ENCODE data around the gene RAP2C.
"Not testable (repeated sequence)": the region's sequence is repeated elsewhere in the genome, so short reads cannot be mapped to it uniquely, and the experiment has no call there.

The RAP2C gene

GRCh38 chrX:132199941-132200340, 19.3 kb downstream of the RAP2C start:
- no peak for DNase-seq

DNA sequence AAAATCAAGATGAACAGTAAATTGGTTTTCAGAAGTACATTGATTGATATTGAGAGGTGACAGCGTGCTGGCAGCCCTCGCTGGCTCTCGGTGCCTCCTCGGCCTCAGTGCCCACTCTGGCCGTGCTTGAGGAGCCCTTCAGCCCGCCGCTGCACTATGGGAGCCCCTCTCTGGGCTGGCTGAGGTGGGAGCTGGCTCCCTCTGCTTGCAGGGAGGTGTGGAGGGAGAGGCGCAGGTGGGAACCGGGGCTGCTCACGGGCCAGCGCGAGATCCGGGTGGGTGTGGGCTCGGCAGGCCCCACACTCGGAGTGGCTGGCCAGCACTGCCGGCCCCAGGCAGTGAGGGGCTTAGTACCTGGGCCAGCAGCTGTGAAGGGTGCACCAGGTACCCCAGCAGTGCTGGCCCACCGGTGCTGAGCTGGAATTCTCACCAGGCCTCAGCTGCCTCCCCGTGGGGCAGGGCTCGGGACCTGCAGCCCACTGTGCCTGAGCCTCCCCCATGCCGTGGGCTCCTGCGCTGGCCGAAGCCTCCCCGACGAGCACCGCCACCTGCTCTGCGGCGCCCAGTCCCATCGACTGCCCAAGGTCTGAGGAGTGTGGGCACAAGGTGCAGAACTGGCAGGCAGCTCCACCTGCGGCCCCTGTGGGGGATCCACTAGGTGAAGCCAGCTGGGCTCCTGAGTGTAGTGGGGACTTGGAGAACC, 25.2 kb downstream of the RAP2C start:
- DNase-seq = no peak

- DNase-seq = no peak
Measured at GRCh38 chrX:132191938-132192337, 27.3 kb downstream of the RAP2C start.

DNA sequence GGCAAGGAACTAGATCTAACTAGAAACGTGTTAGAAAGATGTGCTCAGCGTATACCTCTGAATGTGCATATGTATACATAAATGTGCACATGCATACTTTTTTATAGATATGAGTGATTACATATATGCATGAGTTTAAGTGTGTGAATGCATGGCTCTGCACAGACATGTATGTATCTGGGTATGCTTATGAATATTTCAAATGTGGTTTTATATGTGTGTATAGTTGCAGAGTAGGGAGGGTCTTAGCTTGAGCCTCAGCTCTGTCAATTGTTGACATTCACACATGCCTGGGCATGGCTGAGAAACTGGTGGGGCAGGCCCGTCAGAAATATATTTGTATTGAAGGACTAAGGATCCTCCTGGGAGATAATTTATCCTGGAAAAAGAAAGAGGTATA, 31.1 kb downstream of the RAP2C start:
- DNase-seq = peak; percentile 5 to 35

DNA sequence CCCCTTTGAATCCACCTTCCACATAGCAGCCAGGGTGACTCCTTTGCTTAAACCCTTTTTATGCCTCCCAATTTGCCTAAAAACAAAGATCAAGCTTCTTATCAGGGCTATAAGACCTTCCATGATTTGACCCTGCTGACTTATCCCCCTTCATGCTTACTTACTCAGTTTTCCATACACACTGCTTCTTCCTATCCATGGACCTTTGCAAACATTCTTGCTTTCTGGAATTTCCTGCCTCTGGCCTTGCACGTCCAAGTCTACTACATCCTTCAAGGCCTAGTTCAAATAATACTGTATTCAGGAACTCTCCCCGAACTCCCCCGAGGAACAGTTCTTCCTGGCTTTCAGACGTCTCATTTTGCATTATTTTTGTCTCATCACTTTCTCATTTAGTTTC, 31.8 kb downstream of the RAP2C start:
- no peak for DNase-seq

DNA sequence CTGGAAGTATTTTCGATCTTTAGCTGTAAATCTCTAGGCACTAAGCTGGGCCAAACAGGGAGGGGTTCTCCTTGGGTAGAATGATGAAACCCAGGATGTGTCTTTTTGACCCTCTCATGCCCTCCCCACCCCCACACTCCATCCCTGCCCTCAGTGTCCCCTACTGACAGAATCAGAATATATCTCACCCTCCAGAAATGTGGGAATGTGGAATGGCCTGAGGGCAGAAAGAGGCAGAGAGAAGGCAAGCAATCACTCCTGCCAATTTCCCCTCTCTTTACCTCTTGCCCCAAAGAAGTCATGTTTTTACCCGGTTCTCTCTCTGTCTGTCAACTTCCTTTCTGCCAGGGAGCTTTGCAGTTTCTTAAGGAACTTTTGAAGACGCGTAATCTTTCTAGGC, 34.4 kb downstream of the RAP2C start:
- no peak for DNase-seq

GRCh38 chrX:132181364-132181763, 37.9 kb downstream of the RAP2C start:
- no peak for DNase-seq

DNA sequence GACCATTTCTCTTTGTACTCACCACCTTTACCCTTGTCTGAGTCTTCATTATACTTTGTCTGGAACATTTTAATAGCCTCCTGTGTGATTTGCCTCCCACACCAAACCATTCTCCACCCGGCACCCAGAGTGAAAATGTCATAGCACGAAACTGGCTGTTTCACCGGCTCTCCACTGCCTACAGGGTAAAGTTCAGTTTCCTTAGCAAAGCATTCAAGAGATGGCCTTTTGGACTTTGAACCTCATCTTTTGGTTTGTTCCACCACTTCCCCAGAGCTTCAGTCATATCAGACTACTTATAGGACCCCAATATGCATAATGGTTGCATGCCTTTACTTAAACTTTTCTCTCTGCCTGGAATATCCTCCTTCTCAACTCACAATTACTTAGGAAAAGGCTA, 38.3 kb downstream of the RAP2C start:
- no peak for DNase-seq

DNA sequence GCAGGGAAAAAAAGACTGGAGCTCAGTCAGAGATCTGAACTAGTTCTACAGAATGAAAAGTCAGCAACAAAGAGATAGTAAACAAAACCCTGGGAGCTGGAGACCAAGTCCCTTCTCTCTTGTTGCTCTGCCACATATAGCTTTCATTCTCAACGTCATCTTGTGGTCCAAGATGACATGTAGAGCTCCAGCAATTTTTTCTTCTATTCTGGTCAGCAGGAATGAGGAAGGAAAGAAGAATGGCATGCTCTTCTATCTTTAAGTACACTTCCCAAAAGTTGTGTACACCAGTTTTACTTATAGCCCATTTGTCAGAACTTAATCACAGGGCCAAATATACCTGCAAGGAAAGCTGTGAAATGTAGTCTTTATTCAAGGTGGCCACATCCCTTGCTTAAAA, 45.6 kb downstream of the RAP2C start:
- DNase-seq = no peak

DNA sequence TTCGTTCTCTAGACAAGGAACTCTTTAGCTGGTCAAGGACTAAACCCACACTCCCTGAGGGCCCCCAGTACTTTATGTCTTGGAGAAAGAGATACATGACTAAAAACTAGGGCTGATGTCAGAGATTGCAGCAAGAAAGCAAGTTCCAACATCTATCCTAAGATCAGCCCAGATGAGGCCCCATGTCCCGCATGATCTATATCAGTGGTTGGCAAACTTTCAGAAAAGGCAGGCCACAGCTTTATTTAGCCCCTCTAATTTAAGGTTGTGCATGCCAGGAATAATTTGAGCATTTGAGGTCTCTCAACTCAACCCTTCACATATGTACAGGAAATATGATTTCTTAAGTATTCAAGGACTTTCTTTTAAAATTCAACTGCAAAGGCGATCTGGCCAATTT, 47.4 kb downstream of the RAP2C start:
- no peak for DNase-seq

DNA sequence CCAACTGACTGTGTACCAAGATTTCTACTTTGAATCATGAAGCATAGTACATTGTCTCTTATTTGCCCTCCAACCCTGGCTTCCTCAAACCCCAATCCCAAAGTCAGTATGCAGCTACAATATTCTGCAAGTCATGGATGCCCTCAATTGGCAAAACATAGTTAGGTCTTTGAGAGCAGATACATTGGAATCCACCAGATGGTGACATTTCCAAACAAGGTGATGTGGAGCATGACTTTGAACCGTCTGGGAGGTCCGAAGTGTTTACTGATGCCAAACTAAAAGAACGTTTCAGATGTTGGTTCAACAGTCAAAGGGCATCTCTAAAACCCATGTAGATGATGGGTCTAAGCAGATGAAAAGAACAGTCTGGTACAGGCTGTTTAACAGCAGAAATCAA, 47.8 kb downstream of the RAP2C start:
- DNase-seq = no peak

- DNase-seq = peak; percentile 2 to 11
Measured at GRCh38 chrX:132169554-132169953, 49.7 kb downstream of the RAP2C start.

DNA sequence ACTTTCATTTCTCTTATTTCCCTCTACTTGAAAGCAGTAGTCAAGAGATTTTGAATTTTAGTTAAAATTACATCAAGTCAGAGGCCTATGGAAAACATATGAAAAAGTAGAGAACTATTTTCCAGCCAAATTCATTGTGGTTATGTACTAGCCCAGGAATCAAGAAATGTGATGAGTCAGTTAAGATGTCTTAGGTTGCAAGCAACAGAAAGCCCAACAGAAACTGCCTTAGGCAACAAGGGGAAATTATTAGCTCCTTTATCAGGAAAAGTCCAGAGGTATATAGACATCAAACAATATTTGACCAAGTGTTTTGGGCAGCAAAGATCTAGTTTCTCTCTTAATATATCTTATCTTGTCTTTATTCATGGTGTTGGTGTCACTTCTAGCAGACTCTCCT, 53.6 kb downstream of the RAP2C start:
- no peak for DNase-seq

GRCh38 chrX:132165005-132165404, 54.2 kb downstream of the RAP2C start:
- no peak for DNase-seq

DNA sequence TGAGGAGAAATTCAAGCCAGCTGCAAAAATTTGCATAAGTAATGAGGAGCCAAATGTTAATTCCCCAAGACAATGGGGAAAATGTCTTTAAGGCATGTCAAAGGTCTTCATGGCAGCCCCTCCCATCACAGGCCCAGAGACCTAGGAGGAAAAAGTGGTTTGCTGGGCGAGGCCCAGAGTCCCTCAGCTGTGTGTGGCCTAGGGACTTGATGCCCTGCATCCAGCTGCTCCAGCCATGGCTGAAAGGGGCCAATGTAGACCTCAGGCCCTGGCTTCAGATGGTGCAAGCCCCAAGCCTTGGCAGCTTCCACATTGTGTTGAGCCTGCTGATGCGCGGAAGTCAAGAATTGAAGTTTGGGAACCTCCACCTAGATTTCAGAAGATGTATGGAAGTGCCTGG, 56.2 kb downstream of the RAP2C start:
- not testable (repeated sequence) for DNase-seq

DNA sequence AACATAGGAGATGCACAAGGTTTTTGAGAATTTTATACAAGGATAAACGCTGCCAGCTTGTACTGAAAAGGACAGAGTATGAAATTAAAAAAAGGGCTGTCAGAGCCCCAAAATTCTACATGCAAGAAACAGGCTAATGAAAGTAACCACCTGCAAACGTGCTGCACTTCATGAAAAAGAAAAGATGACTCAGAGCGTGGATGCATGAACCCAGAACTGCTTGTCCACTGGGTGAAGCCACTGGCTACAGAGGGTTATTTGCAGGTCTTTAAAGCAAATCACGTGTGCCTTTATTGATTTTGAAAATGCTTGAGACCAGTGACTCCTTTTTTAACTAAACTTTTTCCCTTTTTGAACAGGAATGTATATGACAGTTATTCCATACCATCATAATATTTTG, 66.1 kb downstream of the RAP2C start:
- no peak for DNase-seq
